Stimulated activated CD8-positive, alpha-beta memory T cell treated with anti-CD3 and anti-CD28 coated beads, Interleukin-15, amount 100 ng/mL, for 4 hours (primary cell): Measurements from ENCODE around the gene SIGLEC7.
A peak's percentile ranks its signal among the peaks of the same experiment; 100 is the strongest.

ENCODE experiments used
- DNase-seq, 2 donors: peaks; one replicate each; pipeline ENCODE4 v3.0.0-alpha.2; 2020; ENCODE audit warnings: low read depth in 2 of 2

SIGLEC7 gene

DNA sequence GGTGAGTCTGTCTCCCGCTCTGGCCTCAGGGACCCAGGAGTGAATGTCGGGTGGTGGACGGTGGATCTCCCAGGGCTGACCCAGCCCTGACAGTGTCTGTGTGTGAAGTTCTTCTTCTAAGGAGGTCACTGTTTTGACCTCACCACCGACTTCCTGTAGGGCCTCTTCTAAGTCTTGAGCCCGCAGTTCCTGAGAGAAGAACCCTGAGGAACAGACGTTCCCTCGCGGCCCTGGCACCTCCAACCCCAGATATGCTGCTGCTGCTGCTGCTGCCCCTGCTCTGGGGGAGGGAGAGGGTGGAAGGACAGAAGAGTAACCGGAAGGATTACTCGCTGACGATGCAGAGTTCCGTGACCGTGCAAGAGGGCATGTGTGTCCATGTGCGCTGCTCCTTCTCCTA lies at the start of gene SIGLEC7:
SIGLEC7 (plus strand) TSS at position 183 of the 400 bp plus-strand sequence; CDS start at position 252, 69 bp downstream.
- no peak for DNase-seq

DNA sequence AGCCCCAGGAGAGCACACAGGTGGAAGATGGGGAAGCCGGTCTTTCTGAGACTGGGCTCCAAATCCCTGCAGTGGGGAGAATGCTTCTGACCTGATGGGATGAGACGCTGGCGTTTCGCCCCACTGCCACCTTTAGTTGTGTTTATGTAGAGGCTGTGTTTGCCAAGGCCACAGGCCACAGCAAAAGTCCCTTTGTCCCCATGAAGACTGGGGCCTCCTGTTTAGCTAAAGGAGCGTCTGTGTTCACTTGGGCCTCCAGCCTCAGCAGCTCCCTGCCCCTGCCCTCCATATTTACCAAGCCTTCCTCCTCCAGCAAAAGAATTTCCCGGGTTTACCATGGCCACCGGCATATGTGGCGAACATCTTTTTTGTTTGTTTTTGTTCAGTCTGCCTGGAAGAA lies 49.0 kb upstream of the SIGLEC7 start:
- no peak for DNase-seq

DNA sequence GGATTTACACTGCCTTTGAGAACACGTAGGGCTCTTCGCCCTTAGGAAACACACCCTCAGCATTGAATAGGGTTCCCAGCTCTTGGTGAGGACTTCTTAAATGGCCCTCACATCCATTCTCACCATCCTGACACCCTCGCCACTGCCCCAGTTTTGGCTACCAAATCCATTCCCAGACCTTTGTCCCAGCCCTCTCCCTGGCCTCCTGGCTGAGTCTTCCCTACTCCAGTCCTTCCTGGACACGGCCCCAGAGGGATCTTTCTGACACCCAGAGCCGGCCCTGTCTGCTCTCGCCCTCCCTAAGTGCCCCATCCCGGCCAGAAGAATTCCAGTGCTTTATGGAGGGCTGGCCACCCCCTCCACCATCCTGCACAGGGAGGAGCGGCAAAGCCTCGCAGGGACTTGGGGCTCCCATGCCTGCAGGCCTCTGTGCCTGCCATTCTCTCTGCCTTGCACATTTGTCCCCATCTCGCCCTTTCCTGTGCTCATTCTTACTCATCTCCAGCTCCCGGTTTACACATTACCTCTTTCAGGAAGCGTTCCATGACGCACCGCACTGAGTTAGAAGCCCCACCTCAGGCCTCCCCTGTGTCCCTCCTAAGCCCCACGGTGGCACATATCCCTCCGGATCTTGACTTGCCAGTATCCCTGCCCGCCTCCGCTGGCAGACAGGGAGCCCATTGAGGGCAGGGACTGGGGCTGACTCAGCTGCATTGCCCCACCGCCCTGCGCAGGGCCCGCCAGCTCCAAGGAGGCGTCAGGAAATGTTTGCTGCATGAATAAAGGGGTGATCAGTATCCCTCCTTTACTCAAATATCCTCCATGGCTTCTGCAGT lies 48.4 kb upstream of the SIGLEC7 start:
- no peak for DNase-seq

DNA sequence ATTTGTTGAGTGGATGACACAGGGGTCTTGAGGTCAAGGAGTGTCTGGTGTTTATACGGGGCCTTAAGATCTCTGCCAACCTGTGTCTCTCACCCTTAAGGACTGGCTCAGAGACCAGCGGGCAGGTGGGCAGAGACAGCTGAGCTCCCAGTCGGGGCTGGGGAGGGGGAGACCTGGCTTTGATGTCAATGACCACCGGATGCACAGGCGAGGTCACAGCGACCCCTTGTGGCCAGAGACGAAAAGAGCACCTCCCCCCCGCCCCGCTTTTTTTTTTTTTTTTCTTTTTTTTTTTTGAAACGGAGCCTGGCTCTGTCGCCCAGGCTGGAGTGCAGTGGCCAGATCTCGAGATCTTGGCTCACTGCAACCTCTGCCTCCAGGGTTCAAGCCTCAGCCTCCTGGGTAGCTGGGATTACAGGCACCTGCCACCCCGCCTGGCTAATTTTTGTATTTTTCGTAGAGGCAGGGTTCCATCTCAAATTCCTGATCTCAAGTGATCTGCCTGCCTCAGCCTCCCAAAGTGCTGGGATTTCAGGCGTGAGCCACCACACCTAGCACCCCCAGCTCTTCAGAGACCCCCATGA lies 47.3 kb upstream of the SIGLEC7 start:
- no peak for DNase-seq

DNA sequence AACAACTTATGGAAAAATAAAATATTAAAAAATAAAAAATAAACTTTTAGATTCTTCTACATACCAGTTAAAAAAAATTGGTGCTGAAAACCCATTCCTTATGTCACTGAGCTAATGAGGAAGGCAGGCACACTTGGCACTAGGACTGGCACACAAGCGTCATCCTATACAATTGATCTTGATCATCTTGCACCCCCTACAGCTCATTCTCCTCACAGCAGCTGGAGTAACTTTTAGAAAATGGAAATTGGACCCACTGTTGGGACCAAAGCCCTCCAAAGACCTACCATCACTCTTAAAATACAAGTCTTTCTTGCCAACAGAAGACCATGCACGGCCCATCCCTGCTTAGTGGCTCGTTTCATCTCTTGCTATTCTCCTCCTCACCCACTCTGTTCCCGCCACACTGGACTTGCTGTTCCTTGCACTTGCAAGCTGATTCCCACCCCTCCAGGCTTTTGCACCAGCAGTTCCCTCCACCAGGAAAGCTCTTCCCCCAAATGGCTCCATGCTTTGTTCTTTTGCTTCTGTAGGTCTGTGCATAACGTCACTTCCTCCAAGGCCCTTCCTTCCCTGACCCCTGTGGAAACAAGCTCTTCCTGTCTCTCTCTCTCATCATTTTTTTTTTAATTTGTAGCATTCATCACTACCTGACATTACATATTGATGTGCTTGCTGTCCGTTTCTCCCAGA lies 45.5 kb upstream of the SIGLEC7 start:
- DNase-seq = no peak

DNA sequence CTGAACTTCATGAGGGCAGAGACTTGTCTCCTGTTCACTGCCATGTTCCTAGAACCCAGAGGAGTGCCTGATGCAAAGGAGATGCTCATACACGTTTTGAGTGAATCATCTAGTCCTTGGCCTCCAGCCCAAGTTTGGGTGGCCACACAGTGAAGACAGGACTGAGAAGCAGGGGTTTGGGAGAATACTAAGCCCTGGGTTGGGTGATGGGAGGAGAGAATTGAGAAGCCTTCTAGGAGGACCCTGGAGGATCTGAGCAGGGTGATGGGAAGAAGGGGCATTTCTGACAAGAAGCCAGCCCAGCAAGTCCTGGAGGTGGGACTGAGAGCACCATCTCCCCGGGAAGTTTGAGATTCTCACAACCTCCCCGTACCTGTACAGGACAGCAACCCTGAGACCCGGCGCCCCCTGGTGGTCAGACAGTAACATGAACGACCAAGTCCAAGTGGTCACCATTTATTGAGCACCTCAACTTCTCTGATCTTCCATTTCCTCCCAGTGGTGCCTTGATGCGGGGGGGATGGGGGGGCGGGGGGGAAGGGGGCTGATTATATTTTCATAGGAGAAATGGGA lies 44.8 kb upstream of the SIGLEC7 start:
- peak in 1 of 2 donors; percentile 34 for DNase-seq

DNA sequence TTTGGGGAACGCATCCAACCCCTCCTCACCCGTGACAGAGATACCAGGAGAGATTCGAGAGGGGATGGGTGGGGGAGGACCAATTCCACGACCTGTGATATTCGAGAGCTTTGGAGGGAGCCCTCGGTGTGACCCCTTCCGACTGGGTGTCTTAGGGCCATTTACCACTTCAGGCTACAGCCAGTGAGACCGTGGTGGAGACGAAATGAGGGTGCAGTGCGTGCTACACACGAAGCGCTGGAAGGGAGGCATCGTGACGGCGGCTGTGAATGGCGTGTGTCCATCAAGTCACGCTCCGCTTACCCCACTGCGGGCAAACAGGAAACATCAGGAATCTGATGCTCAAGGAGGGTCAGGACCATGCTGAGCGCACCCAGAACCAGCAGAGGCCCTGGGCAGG lies 44.3 kb upstream of the SIGLEC7 start:
- DNase-seq = no peak

DNA sequence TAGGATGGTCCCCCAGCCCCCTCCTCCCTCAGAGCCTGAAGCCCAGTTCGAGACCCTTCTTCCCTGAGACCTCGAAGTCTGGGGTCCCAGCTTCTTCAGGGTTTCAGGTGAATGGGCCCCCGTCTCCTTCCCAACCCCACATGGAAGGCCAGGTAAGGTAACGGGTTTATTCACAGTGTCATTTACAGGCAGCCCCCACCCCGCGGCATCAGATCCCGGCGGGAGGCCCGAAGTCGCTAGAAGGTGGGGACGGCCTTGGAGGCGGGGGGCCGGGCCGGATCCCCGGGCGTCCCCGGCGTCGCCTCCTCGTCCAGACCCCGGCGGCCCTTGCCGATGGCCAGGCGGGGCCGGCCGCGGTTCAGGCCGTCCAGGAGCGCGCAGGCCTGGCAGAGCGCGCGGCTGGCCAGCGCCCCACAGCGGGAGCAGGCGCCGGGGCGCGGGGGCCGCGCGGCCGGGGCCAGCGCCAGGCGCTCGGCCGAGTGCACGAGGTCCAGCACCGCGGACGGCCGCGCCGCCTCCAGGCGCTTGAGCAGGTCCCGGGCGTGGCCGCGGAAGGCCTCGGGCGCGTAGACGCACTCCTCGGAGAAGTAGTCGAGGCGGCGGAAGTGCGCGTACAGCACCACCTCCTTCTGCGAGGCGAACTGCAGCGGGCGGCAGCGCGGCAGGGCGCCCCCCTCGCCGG lies 43.6 kb upstream of the SIGLEC7 start:
- DNase-seq = peak in 1 of 2 donors; percentile 23

DNA sequence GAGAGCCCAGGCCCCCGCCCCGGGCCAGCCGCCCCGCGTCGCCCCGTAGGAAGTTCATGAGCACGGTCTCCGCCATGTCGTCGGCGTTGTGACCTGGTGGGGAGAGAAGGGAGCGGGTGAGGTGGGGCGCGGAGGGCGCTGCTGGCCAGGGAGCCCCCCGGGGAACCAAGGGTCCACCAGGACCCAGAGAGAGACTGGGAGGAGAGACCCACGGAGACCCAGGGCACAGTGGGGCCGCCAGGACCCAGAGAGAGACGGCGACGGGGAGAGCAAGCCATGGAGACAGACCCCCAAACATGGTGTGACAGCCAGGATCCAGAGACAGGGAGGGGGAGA lies 43.1 kb upstream of the SIGLEC7 start:
- no peak for DNase-seq

DNA sequence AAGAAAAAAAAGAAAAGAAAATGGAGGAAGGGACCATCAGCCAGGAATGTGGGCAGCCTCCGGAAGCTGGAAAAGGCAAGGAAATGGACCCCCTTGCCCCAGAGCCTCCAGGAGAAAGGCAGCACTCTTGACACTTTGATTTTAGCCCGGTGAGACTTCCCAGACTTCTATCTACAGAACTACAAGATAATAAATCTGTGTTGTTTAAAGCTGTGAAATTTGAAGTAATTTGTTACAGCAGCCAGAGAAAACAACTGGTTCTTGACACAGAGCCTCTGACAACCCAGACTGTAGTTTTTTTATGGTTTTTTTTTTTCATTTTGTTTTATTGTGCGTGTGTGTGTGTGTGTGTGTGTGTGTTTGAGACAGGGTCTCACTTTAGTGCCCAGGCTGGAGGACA lies 41.5 kb upstream of the SIGLEC7 start:
- no peak for DNase-seq

DNA sequence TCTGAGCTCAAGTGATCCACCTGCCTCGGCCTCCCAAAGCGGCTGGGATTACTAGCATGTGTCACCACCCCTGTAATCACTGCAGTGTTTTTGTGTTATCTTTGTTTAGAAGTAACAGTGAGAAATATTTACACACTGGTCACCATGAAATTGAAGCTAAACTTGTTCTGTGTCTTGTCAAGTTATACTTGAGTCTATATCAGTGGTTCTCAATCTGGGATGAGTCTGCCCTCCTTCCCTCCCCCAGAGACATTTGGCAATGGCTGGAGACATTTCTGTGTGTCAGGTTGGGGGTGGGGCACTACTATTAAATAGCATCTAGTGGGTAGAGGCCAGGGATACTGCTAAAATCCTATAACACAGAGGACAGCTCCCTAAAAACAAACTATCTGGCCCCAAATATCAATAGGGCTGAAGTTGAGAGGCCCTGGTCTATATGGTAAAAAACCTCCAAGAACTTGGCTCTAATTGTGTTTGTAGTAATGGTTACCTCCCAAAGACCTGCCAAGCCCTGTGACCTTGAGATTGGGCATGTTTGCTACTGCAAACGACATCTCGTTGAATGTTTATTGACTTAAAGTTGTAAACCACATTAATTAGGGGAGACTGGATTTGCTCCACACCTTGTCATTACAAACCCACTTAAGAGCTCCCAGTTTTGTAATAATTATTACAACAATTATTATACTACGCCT lies 40.8 kb upstream of the SIGLEC7 start:
- no peak for DNase-seq

DNA sequence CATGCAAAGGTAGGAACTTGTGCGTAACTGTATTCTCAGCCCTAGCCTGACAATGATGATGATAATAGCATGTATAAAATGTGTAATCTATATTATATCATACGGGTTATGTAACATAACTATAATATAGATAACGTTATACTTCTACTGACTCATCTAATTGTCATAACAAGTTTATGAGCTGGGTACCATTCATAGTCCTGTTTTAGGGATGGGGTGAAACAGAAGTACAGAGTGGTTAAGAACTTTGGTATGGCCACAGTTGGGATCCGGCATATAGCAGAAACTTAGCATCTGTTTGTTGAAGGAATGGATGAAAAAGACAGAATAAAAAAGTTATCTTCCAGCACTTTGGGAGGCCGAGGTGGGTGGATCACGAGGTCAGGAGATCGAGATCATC lies 39.1 kb upstream of the SIGLEC7 start:
- no peak for DNase-seq

DNA sequence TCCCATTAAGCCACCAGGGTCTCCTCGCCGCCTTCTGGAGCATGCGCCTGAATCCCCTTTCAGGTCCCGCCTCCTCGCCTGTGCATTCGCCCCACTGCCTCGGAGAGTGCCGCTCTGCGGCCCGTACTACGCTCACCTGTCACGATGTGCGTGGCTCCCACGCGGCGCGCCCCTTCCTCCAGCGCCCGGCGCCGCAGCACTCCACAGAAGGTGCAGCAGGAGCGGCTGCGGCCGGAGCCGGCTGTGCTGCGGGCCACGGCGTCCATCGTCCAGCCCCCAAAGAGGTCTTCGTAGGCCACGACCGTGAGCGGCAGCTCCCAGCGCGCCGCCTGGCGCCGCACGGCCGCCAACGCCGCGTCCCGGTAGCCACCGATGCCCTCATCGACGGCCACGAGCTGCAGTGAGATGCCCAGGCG lies 38.2 kb upstream of the SIGLEC7 start:
- DNase-seq = no peak

DNA sequence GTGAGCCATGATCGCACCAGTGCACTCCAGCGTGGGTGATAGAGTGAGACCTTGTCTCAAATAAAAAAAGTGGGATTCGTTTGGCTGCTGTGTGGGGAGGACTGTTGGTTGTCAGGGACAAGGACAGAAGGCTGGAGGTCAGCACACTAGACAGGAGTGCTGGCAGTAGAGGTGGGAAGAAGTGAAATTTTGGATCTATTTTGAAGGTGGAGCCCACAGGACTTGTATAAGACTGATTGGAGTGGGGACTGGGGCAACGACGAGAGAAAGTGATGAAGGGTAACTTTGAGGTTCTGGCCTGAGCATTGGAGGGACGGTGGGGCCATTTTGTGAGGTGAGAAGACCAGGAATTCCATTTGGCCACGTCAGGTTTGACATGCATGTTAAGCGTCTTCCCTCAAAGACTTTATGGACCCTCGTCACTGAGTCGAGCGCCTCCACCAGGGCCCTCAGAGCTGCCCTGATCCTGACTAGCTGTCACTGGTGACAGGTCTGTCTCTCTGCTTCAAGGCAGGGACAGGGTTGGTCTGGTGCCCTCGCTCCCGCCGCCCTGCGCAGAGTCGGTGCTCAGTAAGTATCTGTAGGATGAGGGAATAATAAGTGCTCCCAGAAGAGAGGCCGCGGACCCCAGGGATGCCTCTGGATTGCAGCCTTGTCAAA lies 34.6 kb upstream of the SIGLEC7 start:
- no peak for DNase-seq

DNA sequence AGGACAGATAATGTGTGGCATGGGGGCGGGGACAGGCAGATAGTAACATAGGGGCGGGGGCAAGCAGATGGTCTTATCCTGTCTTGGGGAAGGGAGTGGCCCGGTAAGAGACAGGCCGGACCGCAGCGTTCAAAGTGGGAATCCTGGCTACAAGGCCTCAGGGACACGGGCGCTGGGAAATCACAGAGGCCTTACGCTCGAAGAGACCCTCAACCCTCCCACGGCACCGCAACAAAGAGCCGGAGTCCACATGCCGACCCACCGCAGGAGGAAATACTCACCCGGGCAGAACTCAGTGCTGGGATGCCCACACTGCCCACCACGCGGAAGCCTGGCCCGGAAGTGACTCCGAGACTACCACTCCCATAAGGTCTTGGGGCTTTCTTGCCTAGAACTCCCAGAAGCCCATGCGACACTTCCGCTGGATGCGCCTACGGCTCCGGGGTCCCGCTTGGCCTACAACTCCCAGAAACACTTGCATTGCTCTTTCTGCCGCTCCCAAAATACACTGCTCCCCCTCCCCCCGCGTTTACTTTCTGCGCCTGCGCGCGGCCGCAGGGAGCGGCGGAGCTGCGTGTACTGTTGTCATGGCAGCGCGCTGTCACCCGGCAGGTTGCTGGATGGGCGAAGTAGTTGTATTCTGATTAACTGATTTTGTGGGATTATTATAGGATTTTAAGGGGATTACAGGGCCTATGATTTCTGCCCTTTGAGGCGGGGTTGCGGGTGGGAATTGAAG lies 33.9 kb upstream of the SIGLEC7 start, which contains the start of gene CTU1:
CTU1 (minus strand) TSS at position 344 of the 739 bp plus-strand sequence. CDS start 3,840 bp downstream, outside the sequence.
- DNase-seq = peak; percentile 98

DNA sequence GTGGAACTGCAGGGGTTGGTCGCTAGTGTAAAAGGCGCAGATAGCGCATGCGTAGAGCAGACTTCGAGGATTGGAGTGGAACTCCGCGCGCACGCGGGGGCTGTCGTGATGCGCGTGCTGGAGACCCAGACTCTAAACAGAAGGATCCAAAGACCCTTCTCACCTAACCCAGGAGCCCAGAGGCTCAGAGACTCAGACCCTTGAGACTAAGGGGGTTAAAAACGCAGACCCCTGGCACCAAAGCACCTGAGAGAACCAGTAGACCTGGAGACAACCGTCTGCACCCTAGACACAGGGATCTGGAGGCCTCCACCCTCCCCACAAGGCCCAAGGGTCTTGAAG lies 33.3 kb upstream of the SIGLEC7 start:
- DNase-seq = no peak

DNA sequence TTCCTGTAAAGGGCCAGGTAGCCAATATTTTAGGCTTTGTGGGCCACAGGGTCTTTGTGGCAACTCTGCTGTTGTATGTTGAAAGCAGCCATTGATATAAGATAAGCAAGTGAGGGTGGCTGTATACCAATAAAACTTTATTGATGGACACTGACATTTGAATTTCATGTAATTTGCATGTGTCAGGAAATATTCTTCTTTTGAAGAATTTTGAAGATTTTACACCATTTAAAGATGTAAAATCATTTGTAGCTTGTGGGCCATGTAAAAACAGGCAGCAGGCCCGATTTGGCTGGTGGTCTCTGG lies 31.5 kb upstream of the SIGLEC7 start:
- no peak for DNase-seq

DNA sequence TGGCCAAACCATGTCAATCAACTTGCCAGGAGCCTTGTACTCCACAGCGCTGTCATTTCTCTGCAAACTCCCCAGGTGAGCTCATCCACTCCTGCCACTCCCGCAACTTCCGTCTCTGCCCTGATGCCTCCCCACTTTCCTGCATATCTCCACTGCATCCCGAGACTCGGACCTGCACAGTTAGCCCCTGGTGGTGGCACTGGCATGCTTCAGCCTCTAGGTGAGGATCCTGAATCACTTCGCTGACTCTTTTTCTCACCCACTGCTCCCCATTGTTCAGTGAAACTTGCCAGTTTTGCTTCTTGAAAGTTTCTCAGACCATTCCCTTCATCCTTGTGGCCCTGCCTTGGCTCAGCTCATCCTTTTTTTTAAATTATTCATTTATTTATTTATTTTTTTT lies 30.5 kb upstream of the SIGLEC7 start:
- DNase-seq = no peak

DNA sequence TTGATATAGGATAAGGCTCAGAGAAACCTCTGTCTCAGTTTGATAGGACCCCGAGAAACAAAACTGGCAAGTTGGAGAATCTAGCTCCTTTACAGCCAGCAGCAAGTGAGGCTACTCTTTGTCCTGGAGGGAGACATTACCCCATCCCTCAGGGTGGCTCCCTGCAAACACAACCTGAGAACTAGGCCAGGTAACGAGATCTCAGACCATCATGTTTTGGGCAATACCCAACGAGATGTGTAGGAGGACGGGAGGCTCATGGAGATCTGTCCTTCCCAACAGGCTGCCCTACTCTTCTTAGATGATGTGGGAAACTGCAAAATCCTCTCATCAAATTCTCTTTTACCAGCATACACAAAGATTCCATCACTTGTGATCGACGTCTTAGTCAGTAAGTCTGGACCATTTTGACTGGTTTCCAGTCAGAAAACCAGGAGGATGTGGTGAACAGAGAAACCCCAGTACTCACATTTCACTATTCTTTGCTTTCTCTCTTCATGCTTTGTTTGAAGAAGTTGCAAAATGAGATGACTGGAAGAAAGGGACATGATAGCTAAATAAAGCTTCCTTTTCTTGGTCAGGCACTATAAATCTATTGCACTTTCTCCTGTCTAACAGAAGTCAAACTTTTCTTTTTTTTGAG lies 27.9 kb upstream of the SIGLEC7 start:
- DNase-seq = no peak

DNA sequence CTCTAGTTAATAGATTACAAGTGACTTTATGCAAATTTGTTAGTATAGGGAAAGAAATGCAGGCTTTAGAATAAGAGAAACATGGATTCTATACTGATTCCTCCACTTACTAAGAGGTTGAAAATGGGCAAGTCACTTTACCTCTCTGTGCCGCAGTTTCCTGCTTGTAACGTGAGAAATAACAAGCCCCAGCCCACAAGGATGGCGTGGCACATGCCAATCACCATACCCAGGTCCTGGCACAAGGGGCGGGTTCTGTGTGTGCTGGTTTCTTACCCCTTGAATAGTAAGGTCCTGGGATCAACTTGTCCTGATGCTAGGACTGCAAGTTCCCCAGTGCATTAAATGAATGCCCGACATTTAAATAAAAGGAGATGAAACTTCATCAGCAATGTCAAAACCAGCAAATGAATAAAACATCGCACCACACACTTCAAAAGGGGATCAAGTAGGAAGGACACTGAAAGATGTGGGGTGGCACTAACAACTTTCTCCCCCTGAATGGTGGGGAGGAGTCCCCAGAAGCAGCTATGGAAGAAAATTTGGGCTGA lies 25.3 kb upstream of the SIGLEC7 start:
- DNase-seq = no peak
